Measurements from ENCODE around the gene ADH1B.

DNA sequence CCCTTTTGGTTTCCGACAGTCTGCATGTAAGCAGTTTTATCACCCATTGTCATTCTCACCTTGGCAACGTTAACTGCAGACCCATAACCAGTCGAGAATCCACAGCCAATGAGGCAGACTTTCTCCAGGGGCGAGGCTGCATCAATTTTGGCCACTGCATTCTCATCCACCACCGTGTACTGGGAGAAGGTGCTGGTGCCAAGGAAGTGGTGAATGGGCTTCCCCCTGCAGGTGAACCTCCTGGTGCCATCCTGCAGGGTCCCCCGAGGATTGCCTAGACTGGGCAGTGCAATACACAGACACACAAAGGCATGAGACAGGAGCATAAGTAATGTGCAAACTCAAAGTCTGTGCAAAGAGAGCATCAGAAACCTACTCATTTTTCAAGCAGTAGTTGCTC is 5.4 kb downstream of the ADH1B start:
- TF ChIP-seq CTCF (IDR thresholded peaks at IDR 0.05 in 8 of 11, conservative IDR thresholded peaks at IDR 0.05 in 3 of 11) (no peak), POLR2A (IDR thresholded peaks at IDR 0.05) (no peak), POLR2AphosphoS5 (IDR thresholded peaks at IDR 0.05) (no peak)

All from spleen (tissue), 7 donors.